NCI-H345 treated with DMSO at 0.1 percent for 48 hours (cell line): Measurements from ENCODE around the gene TNXB.
"Not testable (repeated sequence)": the region's sequence is repeated elsewhere in the genome, so short reads cannot be mapped to it uniquely, and the experiment has no call there.

ENCODE experiments used
- DNase-seq: peaks from one replicate; lab custom pipeline; 2025; ENCODE audit not compliant: unreplicated experiment; lab: John Stamatoyannopoulos, UW

TNXB gene

DNA sequence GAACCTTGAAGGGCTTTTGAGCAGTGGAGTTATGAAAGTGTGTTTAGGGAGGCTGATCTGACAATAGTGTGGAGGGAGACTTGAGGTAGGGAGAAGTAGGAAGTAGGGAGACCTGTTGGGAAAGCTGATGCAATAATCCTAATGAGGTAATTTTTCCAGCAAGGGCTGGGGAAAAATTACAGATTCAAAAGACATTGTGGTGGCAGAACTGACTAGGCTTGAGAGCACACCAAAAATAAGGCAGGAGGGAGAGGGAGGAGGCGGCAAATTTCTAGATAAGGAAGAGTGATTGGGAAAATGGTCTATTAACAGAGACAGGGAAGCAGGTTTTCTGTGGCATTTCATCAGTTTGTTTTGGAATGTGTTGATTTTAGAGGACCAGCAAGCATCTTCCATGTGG lies 37.1 kb upstream of the TNXB start:
- DNase-seq: no peak

DNA sequence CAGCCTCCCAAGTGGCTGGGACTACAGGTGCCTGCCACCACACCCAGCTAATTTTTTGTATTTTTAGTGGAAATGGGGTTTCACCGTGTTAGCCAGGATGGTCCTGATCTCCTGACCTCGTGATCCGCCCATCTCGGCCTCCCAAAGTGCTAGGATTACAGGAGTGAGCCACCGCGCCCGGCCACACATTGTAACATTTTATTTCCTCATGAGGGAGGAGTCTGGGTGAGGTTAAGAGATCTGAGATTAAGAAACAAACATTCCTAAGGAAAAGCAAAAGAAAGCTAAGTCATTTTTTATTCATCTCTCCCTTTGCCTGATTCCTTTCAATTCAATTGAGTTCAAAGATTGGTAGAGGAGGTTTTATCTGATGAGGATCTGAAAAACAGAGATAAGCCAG lies 35.1 kb upstream of the TNXB start:
- not testable (repeated sequence) for DNase-seq

DNA sequence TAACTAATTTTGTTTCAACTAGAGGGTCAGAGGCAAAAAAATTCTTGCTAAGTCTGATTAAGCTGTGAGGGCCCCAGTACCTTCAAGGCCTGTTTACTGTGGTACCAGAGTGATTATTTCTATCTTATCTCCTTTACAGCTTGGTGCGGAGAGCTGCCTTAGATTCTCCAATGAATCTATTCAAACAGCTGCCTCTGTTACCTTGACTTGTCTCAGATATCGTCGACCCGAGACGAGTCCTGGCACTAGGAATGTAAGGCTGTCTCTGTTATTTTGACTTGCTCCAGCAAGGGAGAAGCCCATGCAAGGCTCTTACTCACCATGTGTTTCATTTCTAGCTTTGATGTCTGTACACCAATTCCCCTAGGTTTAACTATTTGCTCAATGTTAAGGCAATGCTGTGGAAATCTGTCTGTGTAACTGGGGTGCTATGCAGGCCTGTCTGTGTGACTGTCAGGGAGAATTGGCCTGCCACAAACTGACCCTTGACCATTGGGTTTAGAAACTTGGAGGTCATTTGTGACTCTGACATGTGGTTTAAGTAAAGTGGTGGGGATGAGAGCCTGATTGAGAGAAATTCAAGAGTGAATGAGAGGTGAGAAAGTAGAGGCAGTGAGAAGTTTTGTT lies 31.4 kb upstream of the TNXB start:
- DNase-seq: no peak

DNA sequence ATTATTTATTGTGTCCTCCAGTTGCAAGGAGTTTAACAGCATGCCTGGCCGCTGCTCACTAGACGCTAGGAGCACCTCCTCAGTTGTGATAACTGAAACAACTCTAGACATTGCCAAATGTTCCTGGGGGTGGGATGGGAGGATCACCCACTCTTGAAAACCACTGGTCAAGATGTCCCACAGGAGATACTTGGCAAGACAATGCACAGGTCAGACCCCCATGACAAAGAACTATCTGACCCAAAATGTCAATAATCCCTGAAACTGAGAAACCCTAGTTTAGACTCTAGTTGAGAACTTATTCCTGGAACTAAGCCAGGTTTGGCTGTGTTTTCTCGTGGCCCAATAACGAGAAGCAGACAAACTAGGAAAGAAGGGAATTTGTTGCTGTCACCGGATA lies 30.5 kb upstream of the TNXB start:
- DNase-seq: no peak

DNA sequence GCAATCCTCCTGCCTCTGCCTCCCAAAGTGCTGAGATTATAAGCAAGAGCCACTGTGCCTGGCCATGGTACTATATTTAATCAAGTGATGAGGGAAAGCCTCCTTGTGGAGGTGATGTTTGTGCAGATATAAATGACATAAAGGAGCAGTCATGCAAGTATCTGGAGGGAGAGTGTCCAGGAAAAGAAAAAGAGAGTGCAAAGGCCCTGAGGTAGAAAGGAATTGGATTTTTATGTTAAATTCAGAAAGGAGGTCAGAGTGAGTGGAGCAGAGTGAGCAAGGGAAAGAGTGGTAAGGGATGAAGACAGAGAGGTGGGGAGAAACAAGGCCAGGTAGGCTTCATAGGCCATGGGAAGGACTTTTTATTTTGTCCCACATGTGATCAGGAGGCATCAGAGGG lies 28.3 kb upstream of the TNXB start:
- DNase-seq: no peak

DNA sequence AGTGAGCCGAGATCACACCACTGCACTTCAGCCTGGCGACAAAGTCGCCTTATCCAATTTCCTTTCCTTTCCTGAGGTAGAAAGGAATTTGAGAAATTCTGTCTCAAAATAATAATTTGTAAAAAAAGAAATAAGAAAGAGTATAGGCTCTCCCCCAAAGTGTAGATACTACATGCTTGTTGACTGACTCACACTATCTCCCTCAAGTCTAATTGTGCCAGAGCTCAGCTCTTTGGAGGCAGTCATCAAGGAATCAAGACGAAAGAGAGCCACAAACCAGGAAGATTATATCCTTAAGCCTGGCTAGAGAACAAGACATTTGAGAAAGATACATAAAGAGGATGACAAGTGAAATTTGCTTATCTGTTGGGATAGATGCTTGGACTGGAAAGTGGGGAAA lies 24.6 kb upstream of the TNXB start:
- no peak for DNase-seq

DNA sequence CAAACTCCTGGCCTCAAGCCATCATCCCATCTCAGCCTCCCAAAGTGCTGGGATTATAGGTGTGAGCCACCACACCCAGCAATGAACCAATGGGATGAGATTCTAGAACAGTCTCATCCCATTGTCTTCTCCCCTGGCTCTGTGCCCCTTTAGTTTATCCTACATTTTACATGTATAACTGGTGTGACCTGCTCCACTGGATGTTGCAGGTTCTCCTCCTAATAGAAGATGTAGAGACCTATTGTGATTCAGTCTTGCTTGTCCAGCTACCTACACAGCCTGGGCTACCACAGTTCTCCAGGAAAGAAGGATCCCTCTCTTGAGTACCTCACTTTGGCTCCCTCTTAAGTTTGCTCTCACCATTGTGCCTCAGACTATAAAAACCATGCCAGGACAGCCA lies 23.0 kb upstream of the TNXB start:
- DNase-seq: no peak

DNA sequence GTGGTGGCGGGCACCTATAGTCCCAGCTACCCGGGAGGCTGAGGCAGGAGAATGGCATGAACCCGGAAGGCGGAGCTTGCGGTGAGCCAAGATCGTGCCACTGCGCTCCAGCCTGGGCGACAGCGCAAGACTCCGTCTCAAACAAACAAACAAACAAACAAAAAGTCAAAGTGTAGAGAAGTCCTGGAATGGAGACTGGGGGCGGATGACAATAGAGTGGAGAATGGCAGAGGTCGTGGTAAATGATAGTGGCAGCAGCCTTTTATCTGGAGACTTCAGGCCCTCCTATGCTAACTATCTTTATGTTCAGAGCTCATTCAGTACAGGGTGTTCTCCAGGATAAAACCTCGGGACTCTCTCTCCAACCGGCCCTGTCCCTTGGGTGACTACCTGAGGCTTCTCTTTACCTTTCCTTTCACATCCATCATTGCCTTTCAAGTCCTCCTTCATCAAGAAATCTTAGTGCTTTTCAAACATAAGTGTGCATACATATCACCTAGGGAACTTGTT lies 22.4 kb upstream of the TNXB start:
- no peak for DNase-seq

DNA sequence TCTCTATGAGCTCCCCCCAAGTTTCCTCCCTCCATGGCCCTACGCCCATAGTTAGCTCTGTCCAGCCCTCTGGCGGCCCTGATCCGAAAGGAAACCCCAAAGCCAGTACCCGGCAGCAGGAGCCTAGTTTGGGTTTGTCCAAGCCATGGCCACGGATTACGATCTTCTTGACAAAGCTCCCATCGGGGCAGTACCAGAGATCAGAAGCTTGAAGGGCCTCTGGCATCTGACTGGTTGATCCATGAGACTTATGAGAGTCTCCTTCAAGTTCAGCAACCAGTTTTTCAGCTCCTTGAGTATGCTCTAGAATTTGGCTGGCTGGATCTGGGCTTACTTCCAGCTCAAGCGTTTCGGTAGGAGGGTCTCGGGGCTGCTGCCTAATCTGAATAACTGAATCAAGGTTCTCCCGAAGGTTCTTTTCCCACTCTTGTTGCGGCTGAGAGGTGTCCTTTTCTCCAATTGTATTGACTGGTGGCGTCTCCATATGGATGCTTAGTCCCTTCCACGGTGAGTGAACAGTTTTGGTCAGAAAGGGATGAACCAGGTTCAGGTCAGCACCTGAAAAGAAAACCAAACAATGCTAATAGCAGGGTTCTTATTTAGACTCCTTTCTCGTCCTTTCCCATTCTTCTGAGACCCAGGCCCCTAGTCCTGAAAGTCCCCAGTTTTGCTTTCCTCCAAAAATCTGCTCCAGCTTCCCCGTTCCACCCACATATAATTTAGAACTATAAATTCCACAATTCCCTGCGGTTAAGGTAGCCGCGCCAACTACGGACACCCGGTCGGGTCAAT lies 20.4 kb upstream of the TNXB start:
- no peak for DNase-seq

DNA sequence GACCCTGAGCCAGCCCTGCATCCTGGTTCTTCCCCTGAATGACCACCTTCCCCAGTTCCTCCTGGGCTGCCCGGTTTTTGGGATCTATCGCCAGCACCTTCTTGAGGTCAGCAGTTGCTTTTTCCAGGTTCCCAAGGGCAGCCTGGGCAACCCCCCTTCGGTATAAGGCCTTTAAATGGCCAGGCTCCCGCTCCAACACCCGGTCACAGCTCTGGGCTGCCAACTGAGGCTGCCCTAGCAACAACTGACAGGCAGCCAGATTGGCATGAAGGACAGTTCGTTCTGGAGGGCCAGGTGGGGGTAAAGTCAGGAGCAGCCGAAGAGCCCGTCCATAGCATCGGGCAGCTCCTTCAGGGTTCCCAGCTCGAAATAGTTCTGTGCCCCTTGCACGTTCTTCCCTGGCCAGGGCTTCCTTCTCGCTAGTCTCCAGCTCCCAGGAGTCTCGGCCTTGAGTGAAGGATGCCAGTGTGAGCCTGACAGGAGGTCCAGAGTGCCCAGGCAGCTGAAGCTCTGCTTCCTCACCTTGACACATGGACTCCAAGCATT lies 19.7 kb upstream of the TNXB start:
- no peak for DNase-seq

DNA sequence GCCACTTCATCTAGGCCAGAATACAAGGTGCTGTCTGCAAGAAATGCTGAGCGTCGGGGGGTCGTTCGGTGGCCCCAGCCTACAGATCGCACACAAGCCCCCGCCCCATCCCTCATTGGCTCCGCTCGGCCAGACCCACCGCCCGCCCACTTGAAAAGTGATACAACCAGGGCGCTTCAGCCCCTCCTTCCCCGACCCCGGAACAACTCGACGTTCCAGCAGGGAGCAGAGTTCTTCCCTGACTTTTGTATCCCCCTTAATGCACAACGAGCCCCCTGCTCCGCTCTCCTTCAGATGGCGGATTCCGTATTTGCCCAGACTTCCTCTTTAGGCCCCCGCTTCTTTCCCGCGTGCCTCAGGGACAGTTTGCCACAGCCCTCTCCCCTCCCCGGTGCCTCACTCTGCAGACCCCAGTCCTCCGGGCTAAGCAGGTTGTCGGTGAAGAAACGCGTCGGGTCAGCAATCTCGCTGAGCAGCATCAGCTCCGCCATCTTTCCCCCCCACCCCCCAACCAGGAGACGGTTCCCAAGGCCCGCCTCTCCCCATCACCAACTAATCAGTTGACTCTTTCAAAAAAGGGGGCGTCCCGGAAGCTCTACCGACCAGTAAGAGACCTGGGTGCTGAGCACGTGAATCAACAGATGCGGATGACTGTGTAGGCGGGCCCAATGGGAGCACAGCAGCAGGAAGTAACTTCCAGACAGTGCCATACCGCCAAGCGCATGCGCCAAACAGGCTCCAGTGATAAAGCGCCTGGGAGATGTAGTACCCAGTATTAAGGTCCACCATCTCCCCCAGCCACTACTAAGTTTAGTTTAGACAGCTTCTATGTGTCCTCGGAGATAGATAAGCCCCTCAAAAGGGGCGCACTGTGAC lies 18.8 kb upstream of the TNXB start, which contains the start of gene ATF6B:
TSS of gene ATF6B (minus strand) at position 530 of the 876 bp plus-strand sequence. CDS start at position 491, 39 bp downstream.
- peak; percentile 99 for DNase-seq

DNA sequence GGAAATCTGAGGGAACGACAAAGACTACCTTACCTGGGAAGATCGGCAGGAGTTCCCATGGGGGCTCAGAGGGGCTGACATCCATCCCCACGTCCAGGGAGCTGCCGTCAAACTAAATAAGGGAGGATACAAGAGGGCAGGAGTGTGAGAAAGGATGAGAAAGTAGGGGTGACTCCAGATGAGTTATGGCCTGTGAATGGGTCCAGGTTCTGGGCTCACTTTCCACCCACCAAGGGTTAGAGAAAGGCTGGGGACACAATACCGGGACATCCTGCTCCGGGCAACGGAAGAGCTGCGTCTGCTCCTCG lies 18.2 kb upstream of the TNXB start:
- no peak for DNase-seq

DNA sequence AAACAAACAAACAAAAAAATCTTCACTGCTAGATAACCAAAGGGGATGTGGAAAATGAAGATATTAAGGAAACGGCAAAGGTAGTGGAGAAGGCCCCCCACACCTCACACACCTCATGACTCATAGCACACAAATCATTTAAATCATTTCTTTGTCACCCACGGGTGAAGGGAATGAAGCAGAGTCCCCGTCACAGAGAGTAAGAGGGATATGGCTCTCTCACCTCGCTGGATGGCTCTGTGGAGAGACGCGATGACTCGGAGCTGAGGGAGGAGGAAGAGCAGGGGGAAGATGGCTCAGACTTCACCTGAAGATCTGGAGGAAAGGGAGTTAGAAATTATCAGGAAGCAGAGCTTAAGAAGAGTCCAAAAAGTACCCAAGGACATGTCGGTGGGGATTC lies 17.7 kb upstream of the TNXB start:
- no peak for DNase-seq

DNA sequence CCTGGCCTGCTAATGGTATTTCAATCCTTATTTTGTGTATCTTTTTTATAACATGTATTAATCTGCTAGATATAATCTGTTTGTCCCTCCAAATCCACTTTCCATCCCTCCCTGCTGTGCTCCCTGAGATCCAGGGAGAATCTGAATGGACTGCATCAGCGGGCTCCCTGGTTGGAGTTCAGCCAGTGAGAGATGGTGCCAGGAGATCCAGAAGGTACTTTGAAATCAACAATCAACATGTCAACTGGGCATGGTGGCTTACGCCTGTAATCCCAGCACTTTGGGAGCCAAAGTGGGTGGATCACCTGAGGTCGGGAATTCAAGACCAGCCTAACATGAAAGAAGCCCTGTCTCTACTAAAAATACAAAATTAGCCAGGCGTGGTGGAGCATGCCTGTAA lies 14.5 kb upstream of the TNXB start:
- no peak for DNase-seq

DNA sequence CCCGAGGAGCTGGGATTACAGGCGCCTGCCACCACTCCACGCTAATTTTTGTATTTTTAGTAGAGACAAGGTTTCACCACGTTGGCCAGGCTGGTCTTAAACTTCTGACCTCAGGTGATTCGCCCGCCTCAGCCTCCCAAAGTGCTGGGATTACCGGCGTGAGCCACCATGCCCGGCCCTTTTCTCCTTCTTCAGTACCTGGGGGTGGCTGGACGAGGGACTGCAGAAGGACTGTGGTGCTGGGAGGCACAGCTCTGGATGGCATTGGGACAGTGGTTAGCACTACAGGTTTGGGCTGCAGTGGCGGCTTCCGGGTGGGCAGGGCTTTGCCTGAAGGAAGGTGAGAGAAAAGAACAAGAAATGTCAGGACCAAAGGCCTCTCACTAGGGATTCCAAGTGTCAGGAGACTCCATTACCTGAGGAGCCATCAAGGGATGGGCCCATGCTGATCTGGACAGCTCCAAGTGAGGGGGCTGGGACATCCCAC lies 11.5 kb upstream of the TNXB start:
- no peak for DNase-seq

DNA sequence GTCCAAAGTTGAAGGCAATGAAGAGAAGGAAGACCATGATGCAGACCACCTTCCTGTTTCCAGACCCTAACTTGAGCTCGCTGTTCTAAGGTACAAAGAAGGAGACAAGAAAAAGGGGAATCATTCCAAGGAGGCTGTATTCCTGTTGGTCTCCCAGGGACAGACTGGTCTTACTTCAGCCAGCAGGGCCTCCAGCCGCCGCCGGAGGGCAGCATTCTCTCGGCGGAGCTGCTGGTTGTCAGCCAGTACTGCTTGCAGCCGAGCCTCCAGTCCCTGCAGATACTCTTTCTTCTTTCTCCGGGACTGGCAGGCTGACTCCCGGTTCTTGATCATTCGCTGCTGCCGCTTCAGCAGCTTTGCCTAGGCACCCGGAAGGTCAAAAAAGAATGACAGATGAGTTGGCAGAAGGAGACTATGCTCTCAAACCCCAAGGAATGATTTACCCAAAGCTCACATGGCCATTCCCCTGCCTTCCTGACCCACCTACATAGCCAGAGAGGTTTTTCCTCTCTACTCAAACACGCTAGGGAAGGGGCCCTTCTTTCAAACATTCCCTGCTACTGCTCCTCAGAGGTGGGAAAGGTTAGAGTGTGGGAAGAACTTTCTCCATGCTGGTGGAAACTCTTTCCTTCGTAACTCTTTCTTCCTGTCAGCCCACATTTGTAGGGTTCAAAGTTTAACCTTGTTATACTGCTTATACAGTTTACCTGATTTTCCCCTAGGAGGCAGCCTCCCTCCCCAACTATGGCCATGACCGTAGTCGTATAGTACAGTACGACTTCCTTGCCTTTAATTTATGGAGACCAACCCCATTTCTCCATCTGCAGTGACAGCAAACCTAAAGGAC lies 9.9 kb upstream of the TNXB start:
- DNase-seq: peak; percentile 30

DNA sequence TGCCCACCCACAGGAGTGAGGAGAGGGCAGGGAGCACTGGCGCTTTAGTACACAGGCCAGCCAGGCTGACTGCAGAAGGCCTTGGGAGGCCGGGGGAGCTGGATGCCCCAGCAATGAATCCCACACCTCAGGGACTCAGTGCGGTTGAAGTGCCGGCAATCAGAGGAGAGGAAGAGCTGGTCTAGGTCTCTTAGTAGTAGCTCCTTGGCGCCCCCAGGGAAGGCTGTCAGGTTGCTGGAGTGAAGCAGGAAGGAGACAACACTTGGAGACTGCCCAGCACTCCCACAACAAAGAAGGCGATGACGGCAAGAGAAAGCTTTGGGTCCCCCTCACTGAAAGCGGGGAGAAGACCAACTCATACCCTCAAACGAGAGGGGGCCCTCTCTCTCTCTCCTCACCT lies 8.3 kb upstream of the TNXB start:
- DNase-seq: no peak

DNA sequence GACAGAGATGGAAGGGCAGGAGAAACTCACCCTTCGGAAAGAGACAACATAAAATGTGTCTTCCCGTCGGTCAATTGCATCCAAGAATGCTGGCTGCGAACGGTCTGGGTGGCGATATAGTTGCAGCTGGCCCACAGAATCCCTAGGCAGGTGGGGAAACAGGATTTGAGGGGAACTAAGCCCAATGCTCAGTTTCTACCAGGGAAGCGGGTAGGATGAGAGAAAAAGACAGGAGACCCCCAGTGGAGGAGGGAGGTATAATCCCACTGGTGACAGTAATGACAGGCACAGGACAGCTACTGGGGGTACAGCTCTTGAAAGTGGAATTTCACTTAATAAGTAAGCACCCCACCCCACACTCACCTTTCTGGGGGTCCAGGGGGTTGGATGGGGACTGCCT lies 7.5 kb upstream of the TNXB start:
- DNase-seq: no peak

DNA sequence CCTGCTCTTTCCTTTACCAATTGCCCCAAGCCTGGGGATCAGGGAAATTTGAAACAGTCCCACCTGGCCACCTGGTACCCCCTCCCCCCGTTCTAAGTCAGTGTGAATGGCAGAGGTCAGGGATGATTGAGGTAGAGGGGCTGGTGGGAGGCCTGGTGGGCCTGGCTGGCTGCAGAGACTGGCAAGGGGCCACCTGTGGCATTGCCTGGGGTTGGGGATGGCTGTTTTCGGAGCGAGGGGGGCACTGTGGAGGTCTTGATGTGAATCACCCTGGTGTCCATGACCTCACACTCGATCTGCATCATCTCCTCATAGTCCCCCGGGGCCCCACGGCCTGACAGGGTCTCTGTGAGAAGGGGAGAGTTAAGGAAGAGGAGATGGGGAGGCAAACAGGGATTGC lies 6.5 kb upstream of the TNXB start:
- no peak for DNase-seq

DNA sequence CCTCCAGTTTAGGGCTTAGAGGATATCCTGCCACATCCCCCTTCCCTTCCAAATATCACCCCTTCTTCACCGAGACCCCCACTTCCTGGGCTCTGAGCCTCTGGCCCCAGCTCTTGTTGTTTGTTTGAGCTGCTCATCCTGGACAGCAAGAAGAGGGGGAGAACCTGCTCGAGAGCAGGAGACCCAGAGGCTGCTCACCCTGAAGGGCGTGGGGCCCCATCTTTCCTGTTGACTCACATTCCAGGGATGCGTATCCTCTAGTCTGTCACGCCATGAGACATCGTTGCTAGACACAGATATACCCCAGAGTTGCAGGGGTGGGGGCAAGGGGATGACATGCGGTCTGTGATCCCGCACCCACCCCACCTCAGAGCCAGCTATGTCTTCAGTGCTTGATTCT lies 5.7 kb upstream of the TNXB start:
- DNase-seq: no peak
